ENCODE measurements around the gene PALD1. TPM values are rescaled to one million over a fixed set of nuclear protein-coding genes. Genes with fewer than 3 reads are reported as not detected.

The PALD1 gene
- total RNA-seq, 4 donors from 2014 or later: 1.4 to 5.2 (median 4.0) TPM

DNA sequence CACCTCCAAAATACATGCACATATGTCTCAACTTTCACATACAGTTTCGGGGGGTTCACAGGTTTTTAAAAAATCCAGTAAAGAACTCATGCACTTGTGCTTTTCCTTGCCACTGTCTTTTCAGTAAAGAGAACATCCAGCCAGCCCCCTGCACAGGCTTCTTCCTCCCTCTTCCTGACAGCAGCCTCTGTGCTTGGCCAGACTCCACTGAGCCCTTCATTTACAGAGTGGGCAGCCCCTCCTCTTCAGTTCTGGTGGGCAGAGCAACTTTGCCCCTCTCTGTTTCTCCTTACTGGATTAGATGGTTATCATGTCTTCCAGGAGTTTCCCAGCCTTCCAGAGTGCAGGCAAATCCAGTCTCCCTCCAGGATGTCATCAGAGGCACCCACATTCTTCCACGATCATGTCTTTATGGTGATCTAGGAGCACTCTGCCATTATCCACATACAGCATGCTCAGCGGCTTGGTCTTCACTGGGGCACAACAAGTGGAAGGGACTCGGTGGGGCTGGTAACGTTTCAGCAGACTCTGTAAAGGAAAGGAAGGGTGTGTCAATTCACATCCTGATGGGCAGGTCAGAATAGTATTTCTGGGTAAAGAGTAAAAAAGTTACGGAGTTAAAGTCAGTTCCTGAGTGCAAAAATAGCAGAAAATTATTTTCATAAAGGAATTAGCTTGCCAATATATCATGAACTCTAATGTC lies 45.9 kb upstream of the PALD1 start:
- intact Hi-C loops (cut with DNase I; ENCODE audit: low total_unique reads): no loop called here
- DNase-seq: no peak

DNA sequence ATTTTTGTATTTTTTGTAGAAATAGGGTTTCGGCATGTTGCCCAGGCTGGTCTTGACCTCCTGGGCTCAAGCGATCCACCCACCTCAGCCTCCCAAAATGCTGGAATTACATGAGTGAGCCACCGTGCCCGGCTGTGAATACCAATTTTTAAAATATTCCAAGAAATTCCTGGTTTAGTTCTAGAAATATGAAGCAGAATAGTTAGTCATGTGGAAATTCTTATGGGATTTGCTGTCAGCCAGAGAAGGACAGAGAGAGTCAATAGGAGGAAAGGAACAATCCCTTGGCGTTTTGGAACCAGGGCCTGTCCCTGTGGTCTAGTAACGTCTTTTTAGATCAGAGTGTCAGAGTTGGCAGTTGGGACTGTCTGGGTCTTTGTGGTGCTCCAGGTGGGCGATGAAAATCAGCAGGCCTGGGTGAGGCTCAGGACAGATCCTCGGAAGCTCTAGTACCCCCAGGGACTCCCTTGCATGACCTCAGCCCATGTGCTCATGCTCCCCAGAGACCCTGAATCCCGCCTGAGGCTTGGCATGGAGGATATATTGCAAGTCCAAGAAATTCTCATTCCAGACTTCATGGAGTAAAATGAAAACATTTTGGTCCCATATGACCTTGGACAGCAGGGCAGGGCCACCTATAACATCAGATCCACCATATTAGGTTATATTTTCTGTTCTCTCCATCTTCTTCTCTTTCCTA lies 44.8 kb upstream of the PALD1 start:
- peaks cover 9 to 33% (median 15%) of the 10 kb centered on the region in 4 donors for H3K4me1 ChIP-seq
- H3K9me3 ChIP-seq: no peaks in the 10 kb centered on the region
- WGBS, 2 donors (ENCODE audit: low coverage in 1 of 2): 82 to 95% methylated on average over 6 to 9 of the region's 9 CpGs
- intact Hi-C loops (cut with DNase I; ENCODE audit: low total_unique reads): no loop called here
- no peak for DNase-seq
- no peak overlapping the region for H3K4me3 ChIP-seq
- H3K36me3 ChIP-seq: no peaks in the 10 kb centered on the region
- peaks cover 3% of the 10 kb centered on the region for H3K27me3 ChIP-seq
- TF ChIP-seq POLR2A (IDR thresholded peaks at IDR 0.05) (no peak), EP300 (IDR thresholded peaks at IDR 0.05; ENCODE audit: low read depth) (no peak), POLR2AphosphoS5 (IDR thresholded peaks at IDR 0.05) (no peak)
- TF ChIP-seq, protein P1, sequence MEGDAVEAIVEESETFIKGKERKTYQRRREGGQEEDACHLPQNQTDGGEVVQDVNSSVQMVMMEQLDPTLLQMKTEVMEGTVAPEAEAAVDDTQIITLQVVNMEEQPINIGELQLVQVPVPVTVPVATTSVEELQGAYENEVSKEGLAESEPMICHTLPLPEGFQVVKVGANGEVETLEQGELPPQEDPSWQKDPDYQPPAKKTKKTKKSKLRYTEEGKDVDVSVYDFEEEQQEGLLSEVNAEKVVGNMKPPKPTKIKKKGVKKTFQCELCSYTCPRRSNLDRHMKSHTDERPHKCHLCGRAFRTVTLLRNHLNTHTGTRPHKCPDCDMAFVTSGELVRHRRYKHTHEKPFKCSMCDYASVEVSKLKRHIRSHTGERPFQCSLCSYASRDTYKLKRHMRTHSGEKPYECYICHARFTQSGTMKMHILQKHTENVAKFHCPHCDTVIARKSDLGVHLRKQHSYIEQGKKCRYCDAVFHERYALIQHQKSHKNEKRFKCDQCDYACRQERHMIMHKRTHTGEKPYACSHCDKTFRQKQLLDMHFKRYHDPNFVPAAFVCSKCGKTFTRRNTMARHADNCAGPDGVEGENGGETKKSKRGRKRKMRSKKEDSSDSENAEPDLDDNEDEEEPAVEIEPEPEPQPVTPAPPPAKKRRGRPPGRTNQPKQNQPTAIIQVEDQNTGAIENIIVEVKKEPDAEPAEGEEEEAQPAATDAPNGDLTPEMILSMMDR (IDR thresholded peaks at IDR 0.05): no peak
- no peak overlapping the region for H3K27ac ChIP-seq
- in situ Hi-C loops (cut with MboI; ENCODE audit: low pct_ligation_motif_present in 1 of 4, low pct_unique_long_range_greater_than_20kb in 1 of 4, low sequenced_read_pairs in 3 of 4): no loop called here

More for the DNA sequence above, 45.9 kb upstream of the PALD1 start:
- Histone ChIP-seq H3K36me3 (peaks cover 0 to 2% (median 0%) of the 10 kb centered on the region in 4 donors), H3K27ac (peak overlapping the region in 2 of 4 donors; percentile 73 to 79), H3K4me1 (peaks cover 9 to 33% (median 15%) of the 10 kb centered on the region in 4 donors), H3K4me3 (no peak overlapping the region), H3K27me3 (no peaks in the 10 kb centered on the region), H3K9me3 (no peaks in the 10 kb centered on the region)
- in situ Hi-C loops (cut with MboI; ENCODE audit: low pct_ligation_motif_present in 1 of 4, low pct_unique_long_range_greater_than_20kb in 1 of 4, low sequenced_read_pairs in 3 of 4): no loop called here
- WGBS, 2 donors (ENCODE audit: low coverage in 1 of 2): 40 to 53% methylated on average over 3 to 6 of the region's 6 CpGs
- TF ChIP-seq, protein P1 (IDR thresholded peaks at IDR 0.05): no peak
- no peak for TF ChIP-seq EP300 (IDR thresholded peaks at IDR 0.05; ENCODE audit: low read depth)
- no peak for TF ChIP-seq POLR2A (IDR thresholded peaks at IDR 0.05)
- TF ChIP-seq POLR2AphosphoS5 (IDR thresholded peaks at IDR 0.05): no peak

DNA sequence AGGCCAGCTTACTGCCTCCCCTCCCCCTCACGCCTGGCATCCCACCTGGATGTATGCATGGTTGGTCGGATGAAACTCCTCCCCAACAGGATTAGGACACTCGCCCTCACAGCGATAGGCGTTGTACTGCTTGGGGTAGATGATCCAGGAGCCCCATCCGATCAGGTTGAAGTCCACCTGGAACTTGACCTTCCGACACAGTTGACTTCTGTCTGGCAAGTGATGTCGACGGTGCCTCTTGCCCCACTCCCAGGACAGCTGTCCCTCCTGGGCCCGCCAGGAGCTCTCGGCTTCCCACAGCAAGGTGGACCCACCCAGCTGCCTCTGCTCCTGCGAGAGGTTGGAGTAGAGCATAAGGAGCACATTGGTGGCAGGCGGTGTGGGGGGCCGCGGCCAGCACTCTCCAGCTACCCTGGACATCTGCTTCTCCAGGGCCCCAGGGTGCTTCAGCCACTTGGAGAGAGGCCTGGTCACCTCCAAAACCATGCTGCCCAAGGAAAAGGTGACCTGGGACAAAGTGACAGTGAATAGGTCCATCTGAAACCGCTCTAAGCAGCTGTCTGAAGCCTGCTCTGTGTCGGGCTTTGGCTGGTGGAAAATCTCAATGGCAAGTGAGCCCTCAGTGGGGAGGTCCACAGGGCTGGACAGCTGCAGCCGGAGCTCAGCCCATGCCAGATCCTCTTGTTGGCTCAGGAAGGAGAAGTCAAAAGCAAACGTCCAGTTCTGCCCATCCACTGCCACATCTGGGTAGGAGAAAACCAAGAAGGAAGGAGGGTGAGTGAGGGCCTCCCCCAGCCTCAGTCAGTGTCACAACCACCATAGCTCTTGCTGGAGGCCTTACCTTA lies 43.1 kb upstream of the PALD1 start:
- TF ChIP-seq, protein P1 (IDR thresholded peaks at IDR 0.05): no peak
- TF ChIP-seq EP300 (IDR thresholded peaks at IDR 0.05; ENCODE audit: low read depth): no peak
- no peak for TF ChIP-seq POLR2AphosphoS5 (IDR thresholded peaks at IDR 0.05)
- TF ChIP-seq POLR2A (IDR thresholded peaks at IDR 0.05): no peak
- H3K4me1 ChIP-seq: peaks cover 4 to 28% (median 13%) of the 10 kb centered on the region in 4 donors
- in situ Hi-C loops (cut with MboI; ENCODE audit: low pct_ligation_motif_present in 1 of 4, low pct_unique_long_range_greater_than_20kb in 1 of 4, low sequenced_read_pairs in 3 of 4) (no loop called here), intact Hi-C loops (cut with DNase I; ENCODE audit: low total_unique reads) (no loop called here)
- H3K27me3 ChIP-seq: peaks cover 21% of the 10 kb centered on the region
- H3K4me3 ChIP-seq: no peak overlapping the region
- H3K36me3 ChIP-seq: no peaks in the 10 kb centered on the region
- no peak for DNase-seq
- WGBS, 2 donors (ENCODE audit: low coverage in 1 of 2): 91% methylated on average over 18 of the region's 19 CpGs; no CpG with 5 or more reads in 1 of the 2 donors
- no peaks in the 10 kb centered on the region for H3K9me3 ChIP-seq
- no peak overlapping the region for H3K27ac ChIP-seq

DNA sequence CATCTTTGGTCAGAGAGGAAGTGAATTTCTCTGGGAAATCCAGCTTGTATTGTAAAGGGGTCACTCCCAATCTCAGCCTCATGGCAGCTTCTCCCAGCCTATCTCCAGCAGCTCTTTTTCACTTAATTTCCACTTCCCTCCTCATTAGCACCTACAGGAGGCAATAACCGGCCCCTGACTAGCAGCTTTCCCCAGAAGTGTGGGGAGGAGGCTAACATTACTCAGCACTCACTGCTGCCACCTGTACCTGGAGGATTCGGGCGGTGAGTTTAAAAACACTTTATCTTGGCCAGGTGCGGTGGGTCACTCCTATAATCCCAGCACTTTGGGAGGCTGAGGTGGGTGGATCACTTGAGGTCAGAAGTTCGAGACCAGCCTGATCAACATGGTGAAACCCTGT lies 40.8 kb upstream of the PALD1 start:
- 43 to 80% methylated on average over 1 to 5 of the region's 5 CpGs for WGBS, 2 donors (ENCODE audit: low coverage in 1 of 2)
- no peaks in the 10 kb centered on the region for H3K36me3 ChIP-seq
- no peak for DNase-seq
- peaks cover 43% of the 10 kb centered on the region for H3K27me3 ChIP-seq
- no peaks in the 10 kb centered on the region for H3K9me3 ChIP-seq
- TF ChIP-seq POLR2AphosphoS5 (IDR thresholded peaks at IDR 0.05) (no peak), EP300 (IDR thresholded peaks at IDR 0.05; ENCODE audit: low read depth) (no peak), POLR2A (IDR thresholded peaks at IDR 0.05) (no peak)
- TF ChIP-seq, protein P1 (IDR thresholded peaks at IDR 0.05): no peak
- intact Hi-C loops (cut with DNase I; ENCODE audit: low total_unique reads) (no loop called here), in situ Hi-C loops (cut with MboI; ENCODE audit: low pct_ligation_motif_present in 1 of 4, low pct_unique_long_range_greater_than_20kb in 1 of 4, low sequenced_read_pairs in 3 of 4) (no loop called here)
- H3K4me1 ChIP-seq: peaks cover 3 to 27% (median 20%) of the 10 kb centered on the region in 4 donors
- H3K4me3 ChIP-seq: no peak overlapping the region
- H3K27ac ChIP-seq: no peak overlapping the region
